Activated T-cell treated with anti-CD3 and anti-CD28 coated beads, Interleukin-2, amount 50 U/mL, for 48 hours (primary cell): ENCODE results near the gene SCRT2.
"Not testable (repeated sequence)": the region's sequence is repeated elsewhere in the genome, so short reads cannot be mapped to it uniquely, and the experiment has no call there.

Source experiments
- DNase-seq, 2 experiments: peaks; one replicate each; pipeline ENCODE4 v3.0.0-alpha.2; 2020

Gene SCRT2

DNA sequence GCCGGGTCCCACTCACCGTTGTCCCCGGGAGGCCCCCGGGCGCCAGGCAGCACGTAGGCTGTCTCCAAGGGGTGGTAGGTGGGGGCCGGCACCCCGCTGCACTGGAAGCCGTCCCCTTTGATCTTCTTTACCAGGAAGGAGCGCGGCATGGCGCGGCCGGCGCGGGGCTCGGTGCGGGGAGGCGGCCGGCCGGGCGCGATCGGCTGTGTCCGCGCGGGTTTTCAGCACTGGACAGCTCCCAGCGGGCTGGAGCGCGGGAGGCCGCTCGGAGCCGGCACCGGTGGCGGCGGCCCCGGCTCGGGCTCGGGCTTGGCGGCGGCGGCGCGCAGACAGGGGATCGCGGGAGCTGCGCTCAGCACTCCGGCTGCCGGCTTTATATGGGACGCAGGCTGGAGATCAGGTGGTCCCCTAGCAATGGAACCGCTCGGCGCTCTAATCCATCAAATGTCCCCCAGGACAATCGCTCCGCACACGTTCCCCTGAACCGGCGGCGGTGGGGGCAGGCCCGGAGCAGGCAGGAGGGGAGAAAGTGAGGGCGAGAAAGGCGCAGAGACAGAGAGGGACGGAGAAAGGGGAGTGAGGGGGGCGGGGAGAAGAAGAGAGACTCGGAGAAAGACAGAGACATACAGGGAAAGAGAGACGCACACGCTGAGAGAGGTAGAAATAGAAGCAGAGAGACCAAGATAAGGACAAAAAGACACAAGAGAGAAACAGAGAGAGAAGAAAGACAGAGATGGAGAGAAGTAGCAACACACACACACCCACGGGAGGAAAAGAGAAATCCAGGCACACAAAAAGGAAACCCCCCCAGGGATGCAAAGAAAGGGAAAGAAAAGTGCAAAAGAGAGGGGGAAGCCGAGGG lies at the start of gene SCRT2:
Gene SCRT2 (minus strand): TSS at position 350 of the 862 bp plus-strand sequence. CDS start 201 bp downstream, at position 149.
- DNase-seq = peak; percentile 68 to 79

DNA sequence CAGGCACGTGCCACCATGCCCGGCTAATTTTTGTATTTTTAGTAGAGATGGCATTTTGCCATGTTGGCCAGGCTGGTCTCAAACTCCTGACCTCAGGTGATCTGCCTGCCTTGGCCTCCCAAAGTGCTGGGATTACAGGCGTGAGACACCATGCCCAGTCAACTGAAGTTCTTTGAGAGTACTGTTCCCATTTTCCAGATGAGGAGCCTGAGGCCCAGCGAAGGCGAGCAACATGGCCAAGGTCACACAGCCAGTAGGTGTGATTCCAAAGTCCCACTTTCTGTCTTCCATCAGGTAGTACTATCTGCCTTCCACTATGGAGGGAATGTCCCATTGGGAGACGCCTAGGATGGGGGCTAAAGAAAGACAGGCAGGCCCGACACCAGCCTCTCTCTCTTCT lies 49.2 kb upstream of the SCRT2 start:
- DNase-seq = not testable (repeated sequence)

DNA sequence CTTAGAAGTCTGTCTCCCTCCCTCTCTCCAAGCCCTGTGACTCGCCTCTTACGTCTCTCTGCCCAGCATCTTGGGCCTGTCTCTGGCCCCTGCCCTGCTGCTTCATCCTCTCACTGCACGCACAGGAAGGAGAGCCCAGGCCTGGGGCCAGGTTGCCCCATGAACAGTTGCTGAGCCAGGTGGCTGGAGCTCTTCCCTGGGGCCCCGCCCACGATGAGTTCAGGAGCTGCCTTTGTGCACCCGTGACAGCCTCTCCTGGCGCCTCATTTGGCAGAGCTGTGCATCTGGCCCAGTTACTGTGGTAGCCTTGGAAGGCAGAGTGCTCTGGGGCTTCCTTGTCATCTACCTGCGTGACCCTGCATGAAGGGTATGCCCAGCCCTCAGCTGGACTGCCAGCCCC lies 48.2 kb upstream of the SCRT2 start:
- no peak for DNase-seq

DNA sequence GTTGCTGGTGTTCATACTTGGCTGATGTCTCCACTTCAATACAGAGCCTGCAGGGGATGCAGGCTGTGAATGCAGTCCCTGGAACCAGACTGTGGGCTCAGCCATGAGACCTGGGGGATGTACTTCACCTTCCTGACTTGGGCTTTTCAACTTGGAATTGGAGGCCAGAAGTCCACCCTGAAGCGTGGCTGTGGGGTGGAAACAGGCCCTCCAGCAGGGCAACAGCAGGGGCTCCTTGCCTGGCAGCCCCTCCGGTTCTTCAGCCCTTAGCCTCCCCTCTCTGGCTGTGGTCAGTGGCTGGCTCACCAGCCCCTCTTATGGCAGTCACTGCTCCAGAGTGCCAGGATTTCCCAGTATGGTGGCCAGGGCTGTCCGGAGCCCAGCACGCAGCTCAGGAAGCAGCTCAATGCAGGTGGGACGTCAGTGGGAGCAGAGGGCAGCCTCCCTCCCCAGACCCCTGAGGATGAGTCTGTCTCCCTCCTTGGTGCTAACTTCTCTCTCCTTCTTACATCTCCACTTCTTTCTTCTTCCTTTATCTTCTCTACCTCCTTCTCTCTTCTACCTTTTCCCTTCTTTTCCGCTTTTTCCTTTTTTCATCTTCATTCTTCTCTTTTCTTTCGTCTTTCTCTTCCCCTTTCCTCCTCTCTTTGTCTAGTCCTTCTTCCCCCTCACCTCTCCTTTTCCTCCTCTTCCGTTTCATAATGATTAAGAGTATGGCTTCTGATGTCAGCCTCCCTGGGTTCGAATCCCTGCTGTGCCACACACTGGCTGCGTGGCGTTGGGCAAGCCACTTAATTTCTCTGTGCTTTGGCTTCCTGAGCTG lies 47.4 kb upstream of the SCRT2 start:
- no peak for DNase-seq

DNA sequence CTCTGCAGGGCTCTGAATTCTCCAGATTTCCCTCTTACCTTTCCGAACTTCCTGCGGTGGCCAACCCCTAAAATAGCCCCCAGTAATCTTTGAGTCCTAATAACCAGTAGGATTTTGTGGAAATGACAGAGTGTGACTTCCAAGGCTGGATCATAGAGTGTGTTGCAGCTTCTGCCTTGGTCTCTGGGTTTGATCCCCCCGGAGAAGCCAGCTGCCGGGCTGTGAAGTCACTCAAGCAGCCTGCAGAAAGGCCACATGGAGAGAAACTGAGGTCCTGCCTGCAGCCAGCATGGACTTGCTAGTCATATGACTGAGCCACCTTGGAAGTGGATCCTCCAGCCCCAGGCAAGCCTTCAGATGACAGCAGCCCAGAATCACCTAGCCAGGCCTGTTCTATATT lies 46.3 kb upstream of the SCRT2 start:
- DNase-seq = no peak

DNA sequence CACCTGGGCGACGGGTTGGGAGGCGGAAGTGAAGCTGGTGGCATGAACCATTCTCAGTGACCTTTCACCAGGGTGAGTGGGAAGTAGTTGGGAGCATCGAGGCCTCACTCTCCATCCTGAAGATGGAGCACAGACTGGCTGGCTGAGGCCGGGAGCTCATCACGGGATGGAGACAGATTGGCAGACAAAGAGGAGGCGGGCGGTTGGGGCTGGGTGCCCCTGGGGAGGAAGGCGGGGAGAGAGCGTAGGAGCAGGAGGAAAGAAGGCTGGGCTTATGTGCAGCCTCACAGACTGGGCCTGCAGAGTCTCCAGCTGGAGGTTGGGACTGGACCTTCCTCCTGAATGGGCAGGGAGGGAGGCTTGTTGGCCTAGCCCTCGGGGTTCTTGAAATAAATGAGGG lies 44.2 kb upstream of the SCRT2 start:
- no peak for DNase-seq

DNA sequence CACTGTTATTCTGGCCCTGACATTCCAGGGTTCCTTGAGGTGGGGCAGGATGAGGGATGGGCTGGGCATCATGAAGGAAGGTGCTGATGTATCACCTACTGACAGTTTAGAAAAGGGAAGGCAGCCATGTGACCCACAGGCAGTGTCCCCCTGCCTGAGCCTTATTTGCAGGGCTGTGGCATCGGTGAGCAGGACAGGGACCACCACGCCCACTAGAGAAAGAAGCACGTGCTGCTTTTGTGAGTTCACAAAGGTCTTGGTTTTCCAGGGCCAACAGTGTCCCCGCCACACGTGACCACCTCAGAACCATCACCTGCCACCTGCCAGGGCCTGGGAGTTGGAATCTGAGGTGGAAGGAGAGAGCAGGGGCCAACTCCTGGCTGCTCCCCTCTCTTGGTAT lies 43.5 kb upstream of the SCRT2 start:
- no peak for DNase-seq

DNA sequence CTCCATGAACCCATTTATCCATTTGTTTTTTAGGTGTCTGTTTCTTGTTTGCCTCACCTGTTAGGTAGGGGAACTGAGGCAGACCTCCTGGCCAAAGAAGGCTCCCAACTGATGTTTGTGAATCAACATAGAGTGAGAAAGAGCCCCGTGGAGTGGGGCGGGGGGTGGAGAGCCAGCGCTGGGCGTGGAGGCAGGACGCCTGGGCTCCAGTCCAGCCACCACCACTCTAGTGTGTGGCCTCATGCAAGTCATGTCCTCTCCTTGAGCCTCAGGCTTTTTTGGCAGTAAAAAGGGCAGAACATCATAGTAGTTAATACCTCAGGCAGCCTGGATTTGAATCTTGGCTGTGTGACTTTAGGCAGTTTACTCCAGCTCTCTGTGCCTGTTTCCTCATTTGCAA lies 42.2 kb upstream of the SCRT2 start:
- DNase-seq = no peak

DNA sequence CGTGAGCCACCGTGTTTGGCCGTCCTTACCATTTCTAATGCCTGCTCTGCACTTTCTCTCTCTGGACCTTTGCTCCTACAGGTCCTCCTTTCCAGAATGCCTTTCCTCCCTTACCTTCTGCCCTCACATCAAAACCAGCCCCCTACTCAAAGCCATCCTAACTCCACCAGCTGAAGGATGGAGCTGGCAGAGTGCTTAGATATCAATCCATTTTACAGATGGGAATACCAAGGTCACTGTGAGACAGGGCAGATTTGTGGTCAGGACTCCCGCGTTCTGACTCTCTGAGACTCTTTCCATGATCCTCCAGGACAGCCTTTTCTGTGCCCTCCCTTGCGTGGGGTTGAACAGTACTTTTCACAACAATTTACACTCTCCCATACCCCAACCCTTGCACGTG lies 41.7 kb upstream of the SCRT2 start:
- no peak for DNase-seq

DNA sequence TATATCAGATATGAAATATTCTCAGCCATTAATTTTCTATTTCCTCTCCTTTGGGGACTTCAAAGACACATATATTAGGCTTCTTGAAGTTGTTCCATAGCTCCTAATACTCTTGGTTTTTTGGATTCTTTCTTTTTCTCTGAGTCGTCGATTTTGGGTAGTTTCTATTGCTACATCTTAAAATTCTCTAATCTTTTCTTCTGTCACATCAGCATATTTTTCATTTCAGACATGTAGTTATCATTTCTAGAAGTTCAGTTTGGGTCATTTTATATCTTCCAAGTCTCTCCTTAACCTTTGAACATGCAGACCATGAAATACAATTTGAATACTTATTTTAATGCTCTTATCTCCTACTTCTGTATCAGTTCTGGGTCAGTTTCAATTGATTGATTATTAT lies 38.9 kb upstream of the SCRT2 start:
- no peak for DNase-seq

DNA sequence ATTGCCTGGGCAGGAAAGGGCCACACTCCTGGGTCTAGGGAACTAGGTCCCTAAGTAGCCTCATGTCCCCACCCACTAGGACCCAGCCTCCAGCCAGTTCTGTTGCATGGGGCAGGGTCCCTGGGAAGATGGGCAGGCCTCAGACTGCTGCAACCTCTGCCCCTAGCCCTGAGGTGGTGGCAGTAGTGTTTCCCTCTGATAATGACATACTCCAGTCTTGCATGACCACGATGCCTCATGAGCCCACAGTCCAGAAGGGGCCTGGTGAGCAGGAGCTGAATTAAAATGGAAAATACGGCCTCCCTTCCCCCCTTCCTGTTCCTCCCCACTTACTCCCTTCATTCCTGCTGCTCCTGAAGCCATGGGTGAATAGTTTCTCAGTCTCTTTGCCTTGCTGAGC lies 36.0 kb upstream of the SCRT2 start:
- no peak for DNase-seq

DNA sequence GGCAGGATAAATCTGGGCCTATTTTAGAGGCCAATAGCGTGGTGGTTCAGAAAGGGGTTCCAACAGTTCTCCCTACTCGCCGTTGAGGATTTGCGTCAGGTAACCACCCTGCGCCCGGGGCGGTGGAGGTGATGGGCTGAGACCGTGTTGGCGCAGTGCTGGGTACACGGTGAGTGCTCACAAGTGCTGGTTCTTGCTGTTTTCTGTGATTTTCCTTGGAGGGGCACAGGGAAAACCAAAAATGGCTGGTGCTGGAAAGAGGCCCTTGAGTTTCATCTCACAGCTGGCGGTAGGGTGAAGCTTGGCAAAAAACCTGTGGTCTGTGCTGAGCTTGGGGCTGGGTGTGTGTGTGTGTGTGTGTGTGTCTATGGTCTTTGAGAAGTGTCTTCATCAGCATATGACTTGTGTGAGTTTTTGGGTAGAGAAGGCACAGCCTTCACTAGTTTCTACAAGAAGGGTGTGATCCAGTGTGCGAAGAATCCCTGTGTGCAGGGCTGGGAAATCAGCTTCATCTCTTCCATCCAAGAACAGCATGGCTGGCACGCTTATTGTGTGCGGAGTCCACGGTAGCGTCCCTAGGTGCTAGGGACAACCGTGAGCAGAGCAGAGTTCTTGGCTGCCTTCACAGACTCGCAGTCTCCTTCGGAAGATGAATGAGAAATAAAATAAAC lies 35.3 kb upstream of the SCRT2 start:
- DNase-seq = no peak

DNA sequence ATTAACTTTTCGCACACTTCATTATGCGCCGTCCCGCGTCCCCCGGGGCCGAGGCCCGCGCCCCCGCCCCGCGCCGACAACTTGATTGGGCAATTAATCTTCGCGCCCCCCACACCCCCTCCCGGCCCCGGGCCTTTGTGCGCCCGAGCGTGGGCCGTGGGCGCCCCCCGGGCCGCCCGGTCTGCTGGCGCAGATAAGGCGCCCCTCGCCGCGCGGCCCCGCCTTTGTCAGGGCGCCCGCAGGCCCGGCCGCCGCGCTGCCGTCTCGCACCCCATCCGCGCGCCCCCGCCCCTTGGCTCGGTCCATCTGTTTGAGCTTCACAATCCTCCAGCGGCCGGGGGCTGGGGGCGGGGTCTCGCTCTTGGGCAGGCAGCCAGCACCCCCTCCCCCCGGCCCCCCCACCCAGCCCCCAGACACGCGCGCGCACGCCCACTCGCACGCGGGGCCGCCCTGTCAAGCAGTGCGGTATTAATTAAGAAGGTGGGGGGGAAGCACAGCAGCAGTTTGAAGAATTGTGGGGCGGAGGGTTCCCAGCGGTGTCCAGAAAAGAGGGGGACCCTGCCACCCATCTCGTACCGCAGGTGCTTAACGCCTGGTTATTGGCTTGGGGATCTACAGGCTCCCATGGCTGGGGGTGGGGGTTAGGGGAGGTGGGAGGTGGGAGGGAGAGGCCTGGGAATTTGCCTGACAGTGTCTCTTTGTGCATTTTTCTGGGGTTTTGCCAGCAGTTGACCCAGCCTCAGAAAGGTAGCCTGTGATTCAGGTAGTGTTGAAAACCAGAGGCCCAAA lies 34.6 kb upstream of the SCRT2 start:
- no peak for DNase-seq

DNA sequence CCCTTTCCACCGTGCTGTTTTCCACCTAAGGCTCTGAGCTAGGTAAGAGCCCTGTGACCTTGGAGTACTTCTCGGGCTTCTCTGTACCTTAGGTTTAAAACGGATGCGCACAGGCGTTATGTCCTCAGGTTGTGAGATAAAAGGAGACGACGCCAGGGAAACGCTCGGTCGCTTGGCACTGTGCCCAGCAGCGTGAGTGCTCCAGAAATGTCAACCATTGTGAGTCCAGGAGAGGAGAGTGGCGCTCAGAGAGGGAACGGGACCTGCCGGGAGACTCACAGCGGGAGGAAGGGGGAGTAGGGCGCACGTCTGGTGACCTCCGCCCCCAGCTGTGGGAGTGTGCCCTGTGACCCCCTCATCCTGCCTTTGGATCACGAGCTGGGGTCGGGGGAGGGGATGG lies 33.8 kb upstream of the SCRT2 start:
- no peak for DNase-seq

DNA sequence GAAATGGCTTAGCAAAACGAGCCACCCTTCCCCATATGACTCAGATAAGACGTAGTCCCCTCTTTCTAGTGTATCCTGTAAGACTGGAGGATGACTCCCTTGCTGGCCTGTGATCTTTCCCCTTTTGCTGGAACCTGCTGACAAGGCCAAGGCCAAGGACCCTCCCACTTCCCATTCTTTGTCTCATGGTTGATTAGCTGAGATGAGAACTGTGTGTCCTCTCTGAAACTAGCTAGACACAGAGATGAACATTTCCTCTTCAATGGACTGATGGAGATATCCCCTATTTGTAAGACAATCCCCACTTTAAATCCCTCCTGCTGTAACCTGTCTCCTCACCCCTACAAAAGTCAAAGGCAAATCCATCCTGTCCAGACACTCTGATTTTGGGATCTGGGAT lies 33.4 kb upstream of the SCRT2 start:
- no peak for DNase-seq

DNA sequence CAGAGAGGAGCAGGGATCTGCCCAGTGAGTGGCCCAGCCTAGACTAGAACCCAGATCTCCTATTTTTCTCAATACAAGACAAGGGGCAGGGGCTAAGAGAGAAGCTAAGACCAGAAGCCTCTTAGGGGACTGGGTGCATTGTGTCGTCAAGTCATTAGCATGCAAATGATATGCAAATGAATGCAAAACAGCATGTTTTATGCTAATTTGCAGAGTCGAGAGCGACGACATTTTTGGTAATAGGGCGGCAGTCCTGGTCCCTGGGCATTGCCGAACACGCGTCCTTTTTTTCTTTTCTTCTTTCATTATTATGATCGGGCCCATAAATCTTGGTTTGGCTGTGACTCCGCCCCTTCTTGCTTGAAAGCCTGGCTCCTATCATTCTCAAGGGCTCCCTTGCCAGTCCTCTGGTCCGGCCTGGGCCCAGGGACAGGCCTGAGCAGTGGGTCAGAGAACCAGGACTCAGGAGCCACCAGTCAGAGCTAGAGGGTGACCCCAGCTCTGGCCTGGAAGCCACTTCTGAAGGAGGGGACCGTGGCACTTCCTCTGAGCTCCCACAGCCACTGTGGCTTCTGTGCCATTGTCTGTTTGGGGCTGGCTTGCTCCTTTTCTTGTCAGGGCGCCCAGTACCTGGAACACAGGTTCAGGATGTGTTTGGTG lies 32.0 kb upstream of the SCRT2 start:
- DNase-seq = no peak

DNA sequence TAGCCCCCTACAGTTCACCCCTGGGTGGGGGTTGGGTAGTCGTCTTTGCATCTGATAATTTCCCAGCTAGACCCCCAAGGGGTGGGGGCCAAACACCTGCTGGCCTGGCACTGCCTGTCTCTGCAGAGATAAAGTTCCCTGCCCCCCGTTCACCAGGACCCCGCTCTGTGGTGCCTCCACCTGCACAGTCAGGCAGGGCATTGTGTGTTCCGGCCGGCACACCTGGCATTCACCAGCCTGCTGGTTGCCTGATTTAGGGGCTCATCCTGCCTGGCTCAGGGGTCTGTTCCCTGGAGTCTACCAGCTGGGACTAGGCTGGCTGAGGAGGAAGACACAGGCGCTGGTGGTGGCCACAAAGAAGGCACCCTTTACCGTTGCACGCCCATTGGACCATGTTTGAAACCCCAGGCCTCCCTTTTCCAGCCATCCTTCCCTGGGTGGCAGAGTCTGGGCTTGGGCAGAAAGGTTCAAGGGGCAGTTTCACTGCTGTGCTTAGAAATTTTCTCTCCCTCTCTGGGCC lies 30.8 kb upstream of the SCRT2 start:
- no peak for DNase-seq

DNA sequence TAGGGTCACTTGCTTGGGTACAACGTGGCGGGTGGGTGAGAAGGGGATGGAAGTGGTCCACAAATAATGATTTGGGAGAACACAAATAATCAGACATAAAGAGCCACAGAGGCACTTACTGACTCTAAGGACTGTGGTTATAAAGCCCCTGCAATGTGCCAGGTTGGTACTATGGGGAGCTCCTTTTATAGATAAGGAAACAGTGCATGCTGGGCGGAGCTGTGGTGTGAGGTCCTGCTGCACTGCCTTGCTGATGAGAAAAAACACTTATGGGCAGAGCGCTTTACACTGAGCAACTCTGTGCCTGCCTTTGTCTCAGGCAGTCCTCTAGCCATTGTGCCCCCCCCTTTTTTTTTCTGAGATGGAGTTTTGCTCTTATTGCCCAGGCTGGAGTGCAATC lies 29.1 kb upstream of the SCRT2 start:
- DNase-seq = no peak

DNA sequence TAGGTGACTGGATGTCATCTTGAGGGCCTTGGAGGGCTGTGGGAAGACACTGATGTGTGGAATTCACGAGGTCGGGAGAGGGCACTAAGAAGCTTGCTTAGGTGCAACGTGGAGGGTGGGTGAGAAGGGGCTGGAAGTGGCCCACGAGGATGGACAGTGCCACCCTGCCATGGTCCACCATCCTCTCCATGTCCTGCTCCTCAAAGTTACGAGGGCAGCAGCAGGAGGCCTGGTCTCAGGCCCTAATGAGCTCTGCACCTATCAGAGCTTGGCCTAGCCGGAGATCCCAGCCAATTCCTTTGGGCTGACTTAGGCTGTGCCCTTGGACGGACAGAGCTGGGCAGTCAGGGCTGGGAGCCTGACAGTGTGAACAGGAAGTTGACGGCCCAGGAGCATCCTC lies 27.8 kb upstream of the SCRT2 start:
- DNase-seq = no peak

DNA sequence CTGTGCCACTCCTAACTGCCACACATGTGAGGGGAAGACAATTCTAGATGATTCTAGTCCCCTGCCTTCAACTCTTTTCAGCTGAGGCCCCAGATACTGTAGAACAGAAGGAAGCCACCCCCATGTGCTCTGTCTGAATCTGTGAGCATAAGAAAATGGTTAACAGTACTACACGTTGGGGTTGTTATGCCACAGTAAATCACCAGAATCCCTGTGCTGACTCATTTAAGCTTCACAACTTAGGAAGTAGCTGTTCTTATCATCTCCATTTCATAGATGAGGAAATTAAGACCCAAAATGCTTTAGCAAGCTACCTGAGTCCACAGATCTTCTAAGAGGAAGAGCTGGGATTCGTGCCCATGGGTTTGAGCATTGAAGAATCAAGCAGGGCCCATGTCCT lies 27.4 kb upstream of the SCRT2 start:
- DNase-seq = no peak

DNA sequence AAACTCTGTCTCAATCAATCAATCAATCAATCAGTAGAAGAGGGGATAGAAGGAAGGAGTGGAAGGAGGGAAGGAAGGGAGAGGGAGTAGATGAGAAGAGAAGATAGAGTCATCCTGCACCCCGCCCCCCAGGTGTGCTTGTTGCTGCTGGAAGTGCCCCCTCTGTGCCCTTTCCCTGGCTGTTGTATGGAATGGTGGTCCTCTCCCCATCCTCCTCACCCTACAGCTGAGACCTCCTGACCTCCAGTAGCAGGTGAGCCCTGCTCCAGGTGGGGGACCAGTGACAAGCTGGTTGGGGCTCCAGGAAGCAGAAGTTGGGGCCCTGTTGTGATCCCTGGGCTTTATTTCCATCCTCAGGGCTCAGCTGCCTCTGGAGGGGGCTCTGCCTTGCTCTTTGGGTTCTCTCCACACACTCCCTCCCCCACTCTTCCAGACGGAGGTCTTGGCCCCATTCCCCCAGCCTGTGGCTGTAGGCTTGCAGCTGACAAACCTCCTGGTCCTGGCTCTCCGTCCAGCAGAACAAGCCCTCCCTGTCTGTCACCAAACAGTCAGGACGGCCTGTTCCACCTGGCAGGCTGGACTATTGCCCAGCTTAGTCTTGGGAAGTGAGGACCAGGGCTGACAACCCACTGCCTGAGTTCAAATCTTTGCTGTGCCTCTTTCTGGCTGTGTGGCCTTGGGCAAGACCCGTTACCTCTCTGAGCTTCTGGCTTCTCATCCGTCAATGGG lies 26.0 kb upstream of the SCRT2 start:
- DNase-seq = no peak
